Type B pancreatic cell (in vitro differentiated cells): ENCODE data around the gene RPL7A. TPM values are rescaled to one million over a fixed set of nuclear protein-coding genes. Genes with fewer than 3 reads are reported as not detected.

Experiments
- DNase-seq: peaks from one replicate; pipeline ENCODE4 v3.0.0; 2021; ENCODE audit warnings: mixed read lengths; ENCODE audit not compliant: unreplicated experiment; ENCODE audit errors: extremely low spot score
- H3K27ac Mint-ChIP-seq: 2 replicates; pipeline ENCODE4 v1.8.0; 2021; ENCODE audit warnings: mild to moderate bottlenecking, mixed read lengths
- H3K27me3 Mint-ChIP-seq: 2 replicates; pipeline ENCODE4 v1.8.0; 2021; ENCODE audit warnings: mixed read lengths
- H3K36me3 Mint-ChIP-seq: 2 replicates; pipeline ENCODE4 v1.8.0; 2021; ENCODE audit warnings: mixed read lengths
- H3K4me1 Mint-ChIP-seq: one replicate; pipeline ENCODE4 v1.8.0; 2021; ENCODE audit warnings: mixed read lengths; ENCODE audit not compliant: unreplicated experiment
- H3K4me3 Mint-ChIP-seq: 2 replicates; pipeline ENCODE4 v1.8.0; 2021; ENCODE audit warnings: mild to moderate bottlenecking, mixed read lengths
- H3K9me3 Mint-ChIP-seq: 2 replicates; pipeline ENCODE4 v1.8.0; 2021; ENCODE audit warnings: mixed read lengths
- CTCF ChIP-seq: fragments of 200-600 bp; sonication (generic); conservative IDR thresholded peaks from 2 replicates; pipeline ENCODE4 v1.5.0; 2021; ENCODE audit warnings: antibody characterized with exemption, mild to moderate bottlenecking
- total RNA-seq: library from RNA; stranded (reverse); gene quantifications from 2 replicates; pipeline ENCODE4 v1.2.1, GENCODE V29; 2021; ENCODE audit warnings: low replicate concordance

Gene RPL7A
- total RNA-seq, 1 donor from 2014 or later, result 2,715 TPM

- Mint-ChIP-seq H3K4me1 (peaks cover 45% of the 10 kb centered on the region), H3K9me3 (no peaks in the 10 kb centered on the region), H3K36me3 (peaks cover 11% of the 10 kb centered on the region), H3K27me3 (no peaks in the 10 kb centered on the region), H3K4me3 (peak overlapping the region; percentile 14), H3K27ac (peak overlapping the region; percentile 84)
- no peak for DNase-seq
- no peak for TF ChIP-seq CTCF
Observed at GRCh38 chr9:133369422-133369821, 21.4 kb downstream of the RPL7A start.

DNA sequence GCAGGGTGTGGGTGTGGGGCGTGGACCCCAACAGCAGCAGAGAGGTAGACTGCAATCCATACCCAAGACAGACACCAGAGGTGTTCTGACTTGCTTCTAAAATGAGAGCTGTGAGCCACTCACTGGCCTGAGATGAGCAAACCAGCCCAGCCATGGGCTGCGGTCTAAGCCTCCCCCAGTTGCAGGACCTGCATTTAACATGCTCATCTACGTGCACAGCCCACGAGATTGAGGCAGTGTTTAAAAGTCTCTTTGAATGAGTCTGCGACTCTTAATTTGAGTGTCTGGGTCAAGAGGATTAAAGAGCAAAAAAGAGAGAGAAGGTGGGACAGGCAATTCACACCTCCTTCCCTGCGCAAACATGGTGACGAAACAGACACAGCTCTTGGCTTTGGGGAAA, 21.9 kb downstream of the RPL7A start:
- Mint-ChIP-seq H3K27me3 (no peaks in the 10 kb centered on the region), H3K36me3 (peaks cover 12% of the 10 kb centered on the region), H3K4me1 (peaks cover 50% of the 10 kb centered on the region), H3K9me3 (no peaks in the 10 kb centered on the region), H3K27ac (peak overlapping the region; percentile 84), H3K4me3 (no peak overlapping the region)
- no peak for DNase-seq
- TF ChIP-seq CTCF, result no peak

DNA sequence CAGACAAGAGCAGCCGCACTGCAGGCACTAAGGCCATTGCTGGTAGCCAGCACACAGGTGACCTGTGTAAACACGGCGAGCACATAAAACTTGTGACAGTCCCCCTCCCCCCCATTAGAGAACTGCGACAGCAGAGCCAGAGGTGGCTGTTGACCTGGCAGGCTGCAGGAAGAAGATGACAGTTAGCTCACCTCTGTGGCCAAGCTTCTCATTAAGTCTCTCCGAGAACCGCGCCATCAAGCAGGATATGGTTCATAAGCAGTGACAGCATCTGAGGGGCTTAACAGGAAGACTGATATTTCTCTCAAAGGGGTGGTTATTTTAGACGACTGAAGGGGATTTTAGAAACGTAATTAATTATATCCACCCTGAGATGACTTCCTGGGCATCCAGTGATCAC, 22.7 kb downstream of the RPL7A start:
- H3K36me3 Mint-ChIP-seq, result peaks cover 15% of the 10 kb centered on the region
- DNase-seq, result no peak
- H3K4me1 Mint-ChIP-seq, result peaks cover 52% of the 10 kb centered on the region
- TF ChIP-seq CTCF, result no peak
- H3K27me3 Mint-ChIP-seq, result no peaks in the 10 kb centered on the region
- peak overlapping the region; percentile 84 for H3K27ac Mint-ChIP-seq
- H3K9me3 Mint-ChIP-seq, result no peaks in the 10 kb centered on the region
- H3K4me3 Mint-ChIP-seq, result peak overlapping the region; percentile 73

DNA sequence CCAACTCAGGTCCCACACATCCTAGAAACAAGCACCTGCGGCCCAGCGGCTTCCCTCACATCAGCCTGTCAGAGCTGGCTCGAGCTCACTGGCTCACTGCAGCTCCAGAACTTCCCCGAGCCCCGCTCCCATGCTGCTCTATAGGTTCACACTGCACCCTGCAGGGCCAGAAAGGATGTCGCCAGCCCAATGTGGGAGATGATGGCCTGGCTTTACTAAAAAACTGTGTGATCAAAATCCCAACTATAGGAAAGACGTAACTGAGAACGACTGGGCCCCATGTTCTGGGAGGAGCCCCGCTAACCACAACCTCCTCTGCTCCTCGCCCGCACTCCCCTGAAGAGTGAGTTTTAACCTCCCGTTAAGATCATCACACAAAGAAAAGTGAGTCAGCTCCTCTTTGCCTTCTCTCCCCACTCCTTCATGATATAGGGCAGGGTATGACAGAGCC, 23.3 kb downstream of the RPL7A start:
- DNase-seq, result no peak
- no peak for TF ChIP-seq CTCF
- Mint-ChIP-seq H3K4me1 (peaks cover 52% of the 10 kb centered on the region), H3K27ac (peak overlapping the region; percentile 84), H3K4me3 (peak overlapping the region; percentile 69), H3K9me3 (no peaks in the 10 kb centered on the region), H3K36me3 (peaks cover 15% of the 10 kb centered on the region), H3K27me3 (no peaks in the 10 kb centered on the region)

- H3K4me1 Mint-ChIP-seq, result peaks cover 52% of the 10 kb centered on the region
- peak overlapping the region; percentile 66 for H3K4me3 Mint-ChIP-seq
- H3K27me3 Mint-ChIP-seq, result no peaks in the 10 kb centered on the region
- TF ChIP-seq CTCF, result no peak
- no peak for DNase-seq
- peak overlapping the region; percentile 33 for H3K27ac Mint-ChIP-seq
- H3K9me3 Mint-ChIP-seq, result no peaks in the 10 kb centered on the region
- H3K36me3 Mint-ChIP-seq, result peaks cover 15% of the 10 kb centered on the region
Observed at GRCh38 chr9:133372144-133372543, 24.1 kb downstream of the RPL7A start.

DNA sequence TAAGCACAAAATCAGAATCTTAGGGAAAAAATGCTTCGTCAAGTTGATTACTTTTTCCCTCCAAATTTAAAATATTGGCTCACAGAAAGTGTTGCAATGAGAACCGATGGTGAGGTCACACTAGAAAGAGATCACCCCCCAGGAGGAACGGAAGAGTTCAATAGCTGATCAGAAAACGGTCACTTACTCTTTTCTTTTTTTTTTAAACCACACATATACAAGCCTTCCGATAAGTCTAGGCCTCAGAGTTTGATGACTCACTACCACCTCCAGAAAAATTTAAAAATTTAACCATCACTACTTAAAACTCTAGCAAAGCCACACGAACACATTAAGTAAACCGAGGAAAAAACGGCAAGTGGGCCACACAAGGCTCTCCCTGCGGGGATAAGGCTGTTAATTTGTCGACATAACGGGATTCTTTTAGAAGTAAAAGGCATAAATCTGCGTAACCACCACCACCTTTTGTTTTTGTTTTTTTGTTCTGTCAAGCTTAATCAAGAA, 26.6 kb downstream of the RPL7A start:
- no peaks in the 10 kb centered on the region for H3K9me3 Mint-ChIP-seq
- no peak for DNase-seq
- H3K27ac Mint-ChIP-seq, result peak overlapping the region; percentile 99
- H3K36me3 Mint-ChIP-seq, result peaks cover 15% of the 10 kb centered on the region
- H3K4me1 Mint-ChIP-seq, result peaks cover 37% of the 10 kb centered on the region
- no peaks in the 10 kb centered on the region for H3K27me3 Mint-ChIP-seq
- H3K4me3 Mint-ChIP-seq, result peak overlapping the region; percentile 99
- no peak for TF ChIP-seq CTCF
